HG02678 (cell line): Measurements from ENCODE around the gene CXXC5.

Source experiments
- ATAC-seq: cut with Tn5 transposase; IDR thresholded peaks from one replicate; pipeline ENCODE4 v1.9.1; 2021; ENCODE audit warnings: mild to moderate bottlenecking, moderate library complexity; ENCODE audit not compliant: unreplicated experiment

The CXXC5 gene

DNA sequence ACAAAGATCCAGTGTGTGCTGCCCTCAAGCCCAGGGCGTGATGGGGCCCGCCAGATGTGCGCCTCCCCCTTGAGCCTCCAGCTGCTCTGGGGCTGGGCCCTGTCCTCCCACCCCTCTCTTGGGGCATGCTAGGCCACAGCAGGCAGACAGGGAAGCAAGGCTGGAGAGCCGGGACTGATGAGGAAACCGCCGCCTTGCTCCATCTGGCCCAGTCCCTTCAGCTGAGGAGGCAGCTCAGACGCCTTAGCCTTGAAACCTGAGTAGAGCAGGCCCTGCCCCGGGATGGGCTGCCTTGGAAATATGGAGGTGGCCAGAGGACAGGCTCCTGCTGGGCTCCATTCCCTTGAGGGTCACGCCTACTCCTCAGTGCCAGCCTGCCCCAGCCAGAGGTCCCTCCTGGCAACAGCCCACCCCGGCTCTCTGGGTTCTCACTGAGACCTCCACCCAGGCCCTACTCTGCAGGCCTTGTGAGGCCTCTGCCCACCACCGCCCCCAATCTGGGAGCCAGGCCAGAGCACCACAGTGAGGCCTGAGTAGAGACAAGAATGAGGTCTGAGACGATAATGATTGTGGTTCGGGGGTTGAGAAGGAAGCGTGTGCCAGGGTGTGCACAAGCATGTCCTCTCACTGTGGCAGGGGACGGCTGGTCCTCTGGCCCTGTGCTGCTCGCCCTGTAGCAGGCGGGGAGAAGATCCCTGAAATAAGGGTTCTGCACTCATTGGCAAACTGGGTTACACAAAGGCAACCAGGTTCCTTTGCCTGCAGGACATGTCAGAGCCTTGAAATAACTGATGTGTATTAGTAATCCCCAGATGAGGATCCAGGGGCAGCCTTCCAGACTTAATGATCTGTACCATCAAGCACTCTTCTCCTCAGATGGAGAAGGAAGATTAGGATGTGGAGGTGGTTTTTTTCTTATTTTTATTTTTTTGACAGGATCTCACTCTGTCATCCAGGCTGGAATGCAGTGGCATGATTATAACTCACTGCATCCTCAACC is 30.9 kb downstream of the CXXC5 start:
- no peak for ATAC-seq

DNA sequence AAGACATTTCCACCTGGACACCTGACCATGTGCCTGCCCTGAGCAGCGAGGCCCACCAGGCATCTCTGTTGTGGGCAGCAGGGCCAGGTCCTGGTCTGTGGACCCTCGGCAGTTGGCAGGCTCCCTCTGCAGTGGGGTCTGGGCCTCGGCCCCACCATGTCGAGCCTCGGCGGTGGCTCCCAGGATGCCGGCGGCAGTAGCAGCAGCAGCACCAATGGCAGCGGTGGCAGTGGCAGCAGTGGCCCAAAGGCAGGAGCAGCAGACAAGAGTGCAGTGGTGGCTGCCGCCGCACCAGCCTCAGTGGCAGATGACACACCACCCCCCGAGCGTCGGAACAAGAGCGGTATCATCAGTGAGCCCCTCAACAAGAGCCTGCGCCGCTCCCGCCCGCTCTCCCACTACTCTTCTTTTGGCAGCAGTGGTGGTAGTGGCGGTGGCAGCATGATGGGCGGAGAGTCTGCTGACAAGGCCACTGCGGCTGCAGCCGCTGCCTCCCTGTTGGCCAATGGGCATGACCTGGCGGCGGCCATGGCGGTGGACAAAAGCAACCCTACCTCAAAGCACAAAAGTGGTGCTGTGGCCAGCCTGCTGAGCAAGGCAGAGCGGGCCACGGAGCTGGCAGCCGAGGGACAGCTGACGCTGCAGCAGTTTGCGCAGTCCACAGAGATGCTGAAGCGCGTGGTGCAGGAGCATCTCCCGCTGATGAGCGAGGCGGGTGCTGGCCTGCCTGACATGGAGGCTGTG is 32.4 kb downstream of the CXXC5 start:
- no peak for ATAC-seq

- no peak for ATAC-seq
Observed at GRCh38 chr5:139681112-139681458, 32.9 kb downstream of the CXXC5 start.

GRCh38 chr5:139681466-139681865 is 33.3 kb downstream of the CXXC5 start:
- no peak for ATAC-seq

- no peak for ATAC-seq
Observed at GRCh38 chr5:139682016-139682975, 34.1 kb downstream of the CXXC5 start.

- ATAC-seq, result no peak
Observed at GRCh38 chr5:139683295-139684271, 35.4 kb downstream of the CXXC5 start.

DNA sequence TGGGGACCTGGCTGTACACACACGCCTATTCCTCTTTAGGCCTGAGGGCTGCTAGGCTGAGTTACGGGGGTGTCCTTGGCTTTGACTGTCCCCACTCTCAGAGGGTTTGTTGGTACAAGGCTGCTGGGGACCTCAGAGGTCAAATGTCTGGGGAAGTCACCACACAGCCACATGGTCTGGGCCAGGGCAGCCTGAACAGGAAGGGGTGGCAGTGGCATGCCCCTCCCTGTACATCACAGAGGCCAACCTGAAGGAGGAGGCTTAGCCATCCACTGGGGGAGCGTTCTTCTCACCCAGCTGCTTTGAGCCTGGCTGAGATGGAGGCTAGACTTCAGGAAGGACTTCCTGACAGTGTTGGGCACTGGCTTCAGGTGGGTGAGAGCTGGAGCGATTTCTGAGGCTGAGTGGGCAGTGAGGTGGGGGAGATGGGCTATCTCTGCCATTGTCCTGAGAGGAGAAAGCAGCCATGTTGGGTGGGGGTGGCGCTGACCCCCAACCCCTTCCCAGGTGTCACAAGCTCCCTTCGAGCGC is 36.3 kb downstream of the CXXC5 start:
- no peak for ATAC-seq

DNA sequence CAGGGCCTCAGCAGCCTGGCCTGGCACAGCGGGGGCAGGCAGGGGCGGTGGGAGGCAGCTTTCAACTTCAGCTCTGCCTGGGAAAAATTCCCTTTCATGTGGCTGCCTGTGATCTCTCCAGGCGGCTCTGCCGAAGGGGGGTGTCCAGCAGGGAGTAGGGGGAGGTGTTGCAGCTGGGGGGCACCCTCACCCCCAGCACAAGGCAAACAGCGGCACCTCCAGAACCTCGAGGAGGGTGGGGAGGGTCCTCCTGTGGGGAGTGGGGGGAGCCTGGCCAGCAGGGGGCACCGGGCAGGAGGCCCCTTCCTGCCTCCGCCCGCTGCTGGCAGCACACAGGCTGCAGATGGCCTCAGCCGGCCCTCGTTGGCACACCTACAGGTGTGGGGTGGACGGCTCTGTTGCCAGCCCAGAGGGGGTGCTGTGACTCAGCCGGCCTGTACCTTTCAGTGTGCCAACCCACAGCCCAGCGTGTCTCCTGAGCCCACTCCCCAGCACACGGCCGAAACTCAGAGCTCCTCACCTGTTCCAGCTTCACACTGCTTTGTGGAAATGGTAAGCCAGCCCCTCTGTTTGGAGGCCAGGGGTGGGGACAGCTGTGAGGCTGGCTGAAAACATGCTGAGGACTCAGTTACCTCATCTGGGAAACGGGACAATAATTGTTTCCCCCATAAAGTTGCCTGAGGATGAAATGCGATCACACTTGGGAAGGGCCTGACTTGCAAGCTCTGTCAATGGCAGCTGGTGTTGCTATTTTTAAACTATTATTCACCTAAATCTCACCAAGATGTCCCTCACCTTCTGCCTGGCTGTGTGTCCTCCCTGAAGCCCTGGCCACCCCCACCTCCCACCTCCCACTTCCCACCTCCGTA is 37.0 kb downstream of the CXXC5 start:
- no peak for ATAC-seq

- ATAC-seq, result no peak
Observed at GRCh38 chr5:139685886-139686285, 37.7 kb downstream of the CXXC5 start.

- ATAC-seq, result no peak
Observed at GRCh38 chr5:139686356-139686705, 38.2 kb downstream of the CXXC5 start.

DNA sequence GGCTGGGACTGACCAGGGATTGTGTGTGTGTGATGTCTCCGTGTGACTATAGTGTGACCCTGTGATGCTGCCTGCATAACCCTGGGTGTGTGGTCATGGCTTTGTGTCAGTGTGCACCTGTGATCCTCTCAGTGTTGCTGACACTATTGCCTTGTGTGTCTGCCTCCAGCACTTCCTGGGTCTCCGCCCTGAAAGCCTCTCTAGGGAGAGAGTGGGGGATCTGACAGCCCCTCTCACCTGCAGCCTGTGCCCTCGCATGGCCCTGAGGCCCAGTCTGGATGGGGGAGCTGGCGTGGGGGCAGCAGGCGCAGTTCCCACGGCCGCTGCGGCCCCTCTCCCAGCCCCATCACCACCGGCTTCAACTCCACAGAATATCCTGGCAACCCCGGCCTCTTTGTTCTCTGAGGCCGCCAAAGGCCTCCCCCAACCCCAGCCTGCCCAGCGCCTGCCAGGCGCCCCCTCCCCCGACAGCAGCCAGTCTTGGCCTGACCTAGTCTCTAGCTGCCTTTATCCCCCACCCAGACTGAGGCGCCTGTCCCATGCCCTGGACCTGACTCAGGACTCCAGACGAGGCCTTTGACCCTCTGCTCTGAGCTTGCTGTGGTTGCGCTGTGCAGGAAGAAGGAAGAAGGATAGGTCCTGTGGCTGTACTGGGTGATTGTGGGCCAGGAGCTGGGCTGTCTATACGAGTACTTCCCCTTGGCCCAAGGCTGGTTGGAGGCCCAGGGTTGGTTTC is 38.7 kb downstream of the CXXC5 start:
- no peak for ATAC-seq

GRCh38 chr5:139687656-139688055 is 39.5 kb downstream of the CXXC5 start:
- no peak for ATAC-seq

- ATAC-seq, result no peak
Observed at GRCh38 chr5:139688088-139688702, 40.0 kb downstream of the CXXC5 start.

- ATAC-seq, result no peak
Observed at GRCh38 chr5:139688751-139689372, 40.7 kb downstream of the CXXC5 start.

DNA sequence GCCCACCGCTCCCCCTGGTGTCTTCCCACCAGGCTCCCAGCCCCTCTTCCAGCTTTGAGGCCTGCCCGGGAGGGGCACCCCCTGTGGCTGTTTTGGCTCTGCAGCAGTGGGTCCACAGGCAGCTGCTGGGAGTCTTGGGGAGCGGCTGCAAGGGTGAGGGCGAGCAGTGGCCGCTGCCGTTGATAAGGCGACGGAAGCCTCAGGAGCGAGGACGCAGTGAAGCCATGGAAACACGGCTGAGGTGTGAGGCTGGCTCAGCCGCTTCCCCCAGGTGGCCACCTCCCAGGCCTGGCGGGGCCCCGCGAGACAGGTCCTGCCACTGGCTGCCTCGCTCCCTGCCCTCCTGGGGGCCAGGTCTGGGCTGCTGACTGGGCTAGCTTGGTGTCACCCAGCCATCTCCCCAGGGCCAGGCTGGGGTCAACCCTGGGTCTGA is 41.5 kb downstream of the CXXC5 start:
- ATAC-seq, result no peak

DNA sequence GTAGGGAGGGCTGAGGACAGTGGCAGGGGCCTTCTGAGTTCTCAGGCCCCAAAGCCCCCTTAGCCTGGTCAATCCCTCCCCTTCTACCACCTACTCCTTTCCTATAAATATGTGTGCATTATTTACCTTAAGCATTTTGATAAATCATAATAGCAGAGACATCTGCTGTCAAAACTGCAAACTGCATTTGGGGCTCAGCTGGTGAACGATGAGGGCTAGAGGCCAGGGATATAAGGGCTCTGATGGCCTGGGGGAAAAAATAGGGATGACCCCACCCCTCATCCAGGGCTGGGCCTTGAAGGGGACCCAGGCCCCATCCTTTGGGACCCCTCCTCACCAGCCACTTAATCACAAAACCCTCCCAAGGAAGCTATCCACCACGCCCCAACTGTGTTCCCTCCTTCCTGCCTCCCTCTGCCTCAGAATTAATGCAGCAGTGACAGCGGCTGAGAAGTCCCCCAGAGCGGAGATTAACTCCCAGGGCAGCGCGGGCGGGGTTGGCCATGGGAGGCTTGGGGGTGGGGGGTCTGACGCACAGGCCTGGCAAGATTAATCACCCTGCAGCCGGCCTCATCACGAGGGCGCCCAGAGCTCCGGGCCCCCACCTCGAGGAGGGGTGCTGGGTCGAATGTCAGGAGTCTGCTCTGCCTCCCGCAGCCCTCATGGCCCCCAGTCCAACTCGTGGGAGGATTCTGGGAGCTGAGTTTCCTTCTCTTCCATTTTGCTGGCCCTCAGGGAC is 42.1 kb downstream of the CXXC5 start:
- no peak for ATAC-seq
